HEK293 (cell line): ENCODE data around the gene SLC16A6.

Source experiments
- BCL6B ChIP-seq: fragments of 450-650 bp; formaldehyde crosslinking; IDR thresholded peaks from 2 replicates; pipeline ENCODE4 v1.5.1; 2017; ENCODE audit warnings: missing biosample characterization, missing genetic modification characterization
- EGR2 ChIP-seq: fragments of 450-650 bp; formaldehyde crosslinking; IDR thresholded peaks from 2 replicates; pipeline ENCODE4 v1.5.1; 2016; ENCODE audit warnings: low read depth, missing biosample characterization, missing genetic modification characterization
- GLI4 ChIP-seq: fragments of 450-650 bp; formaldehyde crosslinking; IDR thresholded peaks from 2 replicates; pipeline ENCODE4 v1.5.1; 2016; ENCODE audit warnings: missing biosample characterization, missing genetic modification characterization
- GLIS1 ChIP-seq: fragments of 450-650 bp; formaldehyde crosslinking; IDR thresholded peaks from 2 replicates; pipeline ENCODE4 v1.5.1; 2016; ENCODE audit warnings: missing biosample characterization, missing genetic modification characterization
- KLF1 ChIP-seq: fragments of 450-650 bp; formaldehyde crosslinking; IDR thresholded peaks from 2 replicates; pipeline ENCODE4 v1.5.1; 2016; ENCODE audit warnings: missing biosample characterization, missing genetic modification characterization
- PBX3 ChIP-seq: sonication (generic); formaldehyde crosslinking; IDR thresholded peaks from 2 replicates; pipeline ENCODE4 v1.8.1; 2022; ENCODE audit warnings: mild to moderate bottlenecking, moderate library complexity, missing genetic modification reagents
- SETDB1 ChIP-seq: IDR thresholded peaks from one replicate; pipeline ENCODE4 v1.6.1; 2017; ENCODE audit warnings: mild to moderate bottlenecking, low read length, moderate library complexity, mixed read lengths; ENCODE audit not compliant: insufficient read length
- YY2 ChIP-seq: fragments of 450-650 bp; formaldehyde crosslinking; IDR thresholded peaks from 2 replicates; pipeline ENCODE4 v1.5.1; 2016; ENCODE audit warnings: missing biosample characterization, missing genetic modification characterization
- ZBTB17 ChIP-seq: fragments of 450-650 bp; formaldehyde crosslinking; IDR thresholded peaks from 2 replicates; pipeline ENCODE4 v1.5.1; 2016; ENCODE audit warnings: missing biosample characterization, missing genetic modification characterization
- ZBTB20 ChIP-seq: fragments of 450-650 bp; formaldehyde crosslinking; IDR thresholded peaks from 2 replicates; pipeline ENCODE4 v1.5.1; 2016; ENCODE audit warnings: missing biosample characterization, missing genetic modification characterization
- ZBTB21 ChIP-seq: fragments of 450-650 bp; formaldehyde crosslinking; IDR thresholded peaks from 2 replicates; pipeline ENCODE4 v1.5.1; 2017; ENCODE audit warnings: missing biosample characterization, missing genetic modification characterization
- ZBTB6 ChIP-seq: fragments of 450-650 bp; formaldehyde crosslinking; IDR thresholded peaks from 2 replicates; pipeline ENCODE4 v1.5.1; 2017; ENCODE audit warnings: missing biosample characterization, missing genetic modification characterization
- ZBTB7A ChIP-seq: fragments of 450-650 bp; formaldehyde crosslinking; IDR thresholded peaks from 2 replicates; pipeline ENCODE4 v1.5.1; 2016; ENCODE audit warnings: low read depth, missing biosample characterization, missing genetic modification characterization
- ZFP41 ChIP-seq: fragments of 450-650 bp; formaldehyde crosslinking; IDR thresholded peaks from 2 replicates; pipeline ENCODE4 v1.5.1; 2016; ENCODE audit warnings: missing biosample characterization, missing genetic modification characterization, borderline replicate concordance
- ZNF132 ChIP-seq: fragments of 450-650 bp; formaldehyde crosslinking; IDR thresholded peaks from 2 replicates; pipeline ENCODE4 v1.5.1; 2017; ENCODE audit warnings: missing biosample characterization, missing genetic modification characterization, borderline replicate concordance
- ZNF18 ChIP-seq: fragments of 450-650 bp; formaldehyde crosslinking; IDR thresholded peaks from 2 replicates; pipeline ENCODE4 v1.5.1; 2016; ENCODE audit warnings: missing biosample characterization, missing genetic modification characterization
- ZNF19 ChIP-seq: fragments of 450-650 bp; formaldehyde crosslinking; IDR thresholded peaks from 2 replicates; pipeline ENCODE4; 2016; ENCODE audit warnings: missing biosample characterization, missing genetic modification characterization, low read depth
- ZNF2 ChIP-seq: fragments of 450-650 bp; formaldehyde crosslinking; IDR thresholded peaks from 2 replicates; pipeline ENCODE4 v1.5.1; 2016; ENCODE audit warnings: missing biosample characterization, missing genetic modification characterization
- ZNF37A ChIP-seq: fragments of 450-650 bp; IDR thresholded peaks from 2 replicates; pipeline ENCODE4 v1.5.1; 2018; ENCODE audit warnings: missing biosample characterization, missing genetic modification characterization
- ZNF404 ChIP-seq: fragments of 450-650 bp; formaldehyde crosslinking; IDR thresholded peaks from 2 replicates; pipeline ENCODE4 v1.5.1; 2017; ENCODE audit warnings: missing biosample characterization, missing genetic modification characterization
- ZNF423 ChIP-seq: fragments of 450-650 bp; formaldehyde crosslinking; IDR thresholded peaks from 2 replicates; pipeline ENCODE4 v1.5.1; 2016; ENCODE audit warnings: missing biosample characterization, missing genetic modification characterization
- ZNF501 ChIP-seq: fragments of 450-650 bp; formaldehyde crosslinking; IDR thresholded peaks from 2 replicates; pipeline ENCODE4 v1.5.1; 2016; ENCODE audit warnings: missing biosample characterization, missing genetic modification characterization
- ZNF555 ChIP-seq: fragments of 450-650 bp; formaldehyde crosslinking; conservative IDR thresholded peaks from 2 replicates; pipeline ENCODE4 v1.5.1; 2017; ENCODE audit warnings: missing biosample characterization, mild to moderate bottlenecking, missing genetic modification characterization, inconsistent platforms
- ZNF626 ChIP-seq: fragments of 450-650 bp; sonication (Bioruptor Pico); formaldehyde crosslinking; IDR thresholded peaks from 2 replicates; pipeline ENCODE4 v1.5.1; 2018; ENCODE audit warnings: missing biosample characterization, missing genetic modification characterization, inconsistent platforms
- ZNF768 ChIP-seq: fragments of 450-650 bp; formaldehyde crosslinking; IDR thresholded peaks from 2 replicates; pipeline ENCODE4 v1.5.1; 2018; ENCODE audit warnings: missing biosample characterization, mild to moderate bottlenecking, missing genetic modification characterization
- ZNF837 ChIP-seq: fragments of 450-650 bp; formaldehyde crosslinking; IDR thresholded peaks from 2 replicates; pipeline ENCODE4 v1.5.1; 2016; ENCODE audit warnings: missing biosample characterization, missing genetic modification characterization
- ZXDB ChIP-seq: fragments of 450-650 bp; formaldehyde crosslinking; IDR thresholded peaks from 2 replicates; pipeline ENCODE4 v1.5.1; 2016; ENCODE audit warnings: missing biosample characterization, missing genetic modification characterization
- TF ChIP-seq, protein P1 (sequence below): fragments of 450-650 bp; formaldehyde crosslinking; IDR thresholded peaks from 2 replicates; pipeline ENCODE4 v1.5.1; 2016; ENCODE audit warnings: missing biosample characterization, missing genetic modification characterization
- TF ChIP-seq, protein P2 (sequence below): fragments of 450-650 bp; formaldehyde crosslinking; IDR thresholded peaks from 2 replicates; pipeline ENCODE4 v1.5.1; 2016; ENCODE audit warnings: missing biosample characterization, missing genetic modification characterization

The SLC16A6 gene

GRCh38 chr17:68247445-68248198 is 43.3 kb downstream of the SLC16A6 start, which contains the start of gene AMZ2 (continued):
- TF ChIP-seq ZNF423 = no peak
- peak; percentile 68; the same call in 1 of the 2 replicates for TF ChIP-seq EGR2
- no peak for TF ChIP-seq ZNF555 (tag by site-specific recombination)
- peak; percentile 71 for TF ChIP-seq ZBTB20 (tag by site-specific recombination)
- no peak for TF ChIP-seq ZFP41
- TF ChIP-seq ZNF837 (tag by site-specific recombination) = no peak
- peak; percentile 76; the same call in 1 of the 2 replicates for TF ChIP-seq ZBTB7A (tag by site-specific recombination)
- TF ChIP-seq SETDB1 = no peak
- no peak for TF ChIP-seq BCL6B (tag by site-specific recombination)
- no peak for TF ChIP-seq GLI4 (tag by site-specific recombination)
- TF ChIP-seq ZNF18 (tag by site-specific recombination) = no peak
- TF ChIP-seq ZNF501 (tag by site-specific recombination) = peak; percentile 78
- peak; percentile 77 for TF ChIP-seq ZBTB17 (tag by site-specific recombination)
- 0 out of 2 replicates have a peak, but pooled peaks have one; percentile 4 for TF ChIP-seq GLIS1 (tag by site-specific recombination)
- TF ChIP-seq ZNF626 = no peak
- peak; percentile 98 for TF ChIP-seq KLF1 (tag by site-specific recombination)
- TF ChIP-seq ZXDB (tag by site-specific recombination) = peak; percentile 53; the same call in 1 of the 2 replicates
- TF ChIP-seq ZBTB21 (tag by site-specific recombination) = peak; percentile 85
- no peak for TF ChIP-seq ZNF37A (tag by site-specific recombination)
- 0 out of 2 replicates have a peak, but pooled peaks have one; percentile 5 for TF ChIP-seq ZBTB6 (tag by site-specific recombination)
- no peak for TF ChIP-seq ZNF19
- TF ChIP-seq, protein P1, sequence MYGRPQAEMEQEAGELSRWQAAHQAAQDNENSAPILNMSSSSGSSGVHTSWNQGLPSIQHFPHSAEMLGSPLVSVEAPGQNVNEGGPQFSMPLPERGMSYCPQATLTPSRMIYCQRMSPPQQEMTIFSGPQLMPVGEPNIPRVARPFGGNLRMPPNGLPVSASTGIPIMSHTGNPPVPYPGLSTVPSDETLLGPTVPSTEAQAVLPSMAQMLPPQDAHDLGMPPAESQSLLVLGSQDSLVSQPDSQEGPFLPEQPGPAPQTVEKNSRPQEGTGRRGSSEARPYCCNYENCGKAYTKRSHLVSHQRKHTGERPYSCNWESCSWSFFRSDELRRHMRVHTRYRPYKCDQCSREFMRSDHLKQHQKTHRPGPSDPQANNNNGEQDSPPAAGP = peak; percentile 61
- TF ChIP-seq ZNF404 (tag by site-specific recombination) = no peak
- peak; percentile 68 for TF ChIP-seq ZNF2 (tag by site-specific recombination)
- TF ChIP-seq ZNF132 (tag by site-specific recombination) = no peak
- TF ChIP-seq, protein P2, sequence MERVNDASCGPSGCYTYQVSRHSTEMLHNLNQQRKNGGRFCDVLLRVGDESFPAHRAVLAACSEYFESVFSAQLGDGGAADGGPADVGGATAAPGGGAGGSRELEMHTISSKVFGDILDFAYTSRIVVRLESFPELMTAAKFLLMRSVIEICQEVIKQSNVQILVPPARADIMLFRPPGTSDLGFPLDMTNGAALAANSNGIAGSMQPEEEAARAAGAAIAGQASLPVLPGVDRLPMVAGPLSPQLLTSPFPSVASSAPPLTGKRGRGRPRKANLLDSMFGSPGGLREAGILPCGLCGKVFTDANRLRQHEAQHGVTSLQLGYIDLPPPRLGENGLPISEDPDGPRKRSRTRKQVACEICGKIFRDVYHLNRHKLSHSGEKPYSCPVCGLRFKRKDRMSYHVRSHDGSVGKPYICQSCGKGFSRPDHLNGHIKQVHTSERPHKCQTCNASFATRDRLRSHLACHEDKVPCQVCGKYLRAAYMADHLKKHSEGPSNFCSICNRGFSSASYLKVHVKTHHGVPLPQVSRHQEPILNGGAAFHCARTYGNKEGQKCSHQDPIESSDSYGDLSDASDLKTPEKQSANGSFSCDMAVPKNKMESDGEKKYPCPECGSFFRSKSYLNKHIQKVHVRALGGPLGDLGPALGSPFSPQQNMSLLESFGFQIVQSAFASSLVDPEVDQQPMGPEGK (tag by site-specific recombination) = peak; percentile 76
- TF ChIP-seq ZNF768 (tag by site-specific recombination) = no peak
- no peak for TF ChIP-seq YY2 (tag by site-specific recombination)
- TF ChIP-seq PBX3 (CRISPR knock-in tag) = peak; percentile 88
